RWPE2 (cell line): ENCODE measurements around the gene RBM18.

Source experiments
- ATAC-seq: fragments of 200-7000 bp; cut with Tn5 transposase; 3 replicates; pipeline ENCODE4 v1.9.1; 2021; ENCODE audit warnings: low read depth
- DNase-seq: peaks from one replicate; pipeline ENCODE4 v3.0.0-alpha.2; 2020; ENCODE audit warnings: low spot score
- H3K27ac ChIP-seq: fragments of 450-650 bp; 2 replicates; pipeline ENCODE4 v1.5.1; 2017; ENCODE audit warnings: mild to moderate bottlenecking; ENCODE audit not compliant: poor library complexity, severe bottlenecking
- H3K27me3 ChIP-seq: fragments of 250-450 bp; sonication (Bioruptor Pico); 2 replicates; pipeline ENCODE4 v1.5.1; 2021; ENCODE audit warnings: mild to moderate bottlenecking, moderate library complexity; ENCODE audit not compliant: insufficient read depth, poor library complexity, severe bottlenecking
- H3K36me3 ChIP-seq: fragments of 250-450 bp; sonication (Bioruptor Pico); 2 replicates; pipeline ENCODE4 v1.5.1; 2020; ENCODE audit warnings: low read depth, mild to moderate bottlenecking, moderate library complexity
- H3K4me1 ChIP-seq: fragments of 250-450 bp; sonication (Bioruptor Pico); 2 replicates; pipeline ENCODE4 v1.5.1; 2021; ENCODE audit warnings: mild to moderate bottlenecking, moderate library complexity; ENCODE audit not compliant: insufficient read depth, poor library complexity, severe bottlenecking
- H3K4me3 ChIP-seq: fragments of 250-450 bp; sonication (Bioruptor Pico); 2 replicates; pipeline ENCODE4 v1.5.1; 2021; ENCODE audit warnings: mild to moderate bottlenecking, moderate library complexity; ENCODE audit not compliant: severe bottlenecking
- H3K9me3 ChIP-seq: fragments of 250-450 bp; sonication (Bioruptor Pico); 2 replicates; pipeline ENCODE4 v1.5.1; 2021; ENCODE audit warnings: mild to moderate bottlenecking, moderate library complexity; ENCODE audit not compliant: severe bottlenecking
- CTCF ChIP-seq: fragments of 450-650 bp; IDR thresholded peaks from one replicate; pipeline ENCODE4 v1.5.1; 2017; ENCODE audit warnings: mild to moderate bottlenecking, moderate library complexity; ENCODE audit not compliant: poor library complexity, severe bottlenecking

RBM18 gene

GRCh38 chr9:122228568-122229484 lies 35.8 kb downstream of the RBM18 start, which contains the start of gene LHX6:
Gene LHX6 (minus strand): TSS chr9:122228957. CDS start chr9:122228740, 217 bp downstream.
- peak within 1 kb of the TSS; percentile 33 for H3K4me3 ChIP-seq
- H3K27ac ChIP-seq, result no peak within 1 kb of the TSS
- DNase-seq, result peak; percentile 58

GRCh38 chr9:122228191-122228567 lies 36.5 kb downstream of the RBM18 start:
- peaks cover 21% of the 10 kb centered on the region for H3K27me3 ChIP-seq
- H3K36me3 ChIP-seq, result no peaks in the 10 kb centered on the region
- ATAC-seq (peak; percentile 28; the same call in 2 of the 3 replicates), DNase-seq (no peak)
- H3K4me1 ChIP-seq, result no peaks in the 10 kb centered on the region
- H3K9me3 ChIP-seq, result no peaks in the 10 kb centered on the region
- no peak for TF ChIP-seq CTCF
- no peak overlapping the region for H3K27ac ChIP-seq
- peak overlapping the region; percentile 33 for H3K4me3 ChIP-seq

More at GRCh38 chr9:122228568-122229484, 35.8 kb downstream of the RBM18 start, which contains the start of gene LHX6:
- no peaks in the 10 kb centered on the region for H3K36me3 ChIP-seq
- peak; percentile 63 for ATAC-seq
- H3K27me3 ChIP-seq, result peaks cover 21% of the 10 kb centered on the region
- no peaks in the 10 kb centered on the region for H3K4me1 ChIP-seq
- no peaks in the 10 kb centered on the region for H3K9me3 ChIP-seq
- no peak for TF ChIP-seq CTCF

- TF ChIP-seq CTCF, result no peak
These were observed 37.1 kb downstream of the RBM18 start for GRCh38 chr9:122227575-122227900.

GRCh38 chr9:122226758-122227574 lies 37.7 kb downstream of the RBM18 start:
- H3K4me3 ChIP-seq, result no peak overlapping the region
- no peaks in the 10 kb centered on the region for H3K9me3 ChIP-seq
- no peak for ATAC-seq
- no peak overlapping the region for H3K27ac ChIP-seq
- no peak for TF ChIP-seq CTCF
- H3K36me3 ChIP-seq, result no peaks in the 10 kb centered on the region
- H3K4me1 ChIP-seq, result no peaks in the 10 kb centered on the region
- H3K27me3 ChIP-seq, result peaks cover 21% of the 10 kb centered on the region
- no peak for DNase-seq

More at GRCh38 chr9:122227575-122227900, 37.1 kb downstream of the RBM18 start:
- ATAC-seq (no peak), DNase-seq (no peak)
- Histone ChIP-seq H3K27ac (no peak overlapping the region), H3K9me3 (no peaks in the 10 kb centered on the region), H3K4me3 (no peak overlapping the region), H3K27me3 (peaks cover 21% of the 10 kb centered on the region), H3K36me3 (no peaks in the 10 kb centered on the region), H3K4me1 (no peaks in the 10 kb centered on the region)
